Suprapubic skin (tissue), 4 donors: ENCODE measurements around the gene TOM1L2.

Experiments
- EP300 ChIP-seq: sonication (generic); formaldehyde crosslinking; IDR thresholded peaks from one replicate; pipeline ENCODE4 v1.6.1; 2017; ENCODE audit warnings: antibody characterized with exemption
- POLR2A ChIP-seq, 2 donors: fragments of 450-650 bp; IDR thresholded peaks; one replicate each; pipeline ENCODE4 v1.6.1; 2017; ENCODE audit warnings: antibody characterized with exemption in 2 of 2, mild to moderate bottlenecking in 2 of 2, moderate library complexity in 2 of 2
- POLR2AphosphoS5 ChIP-seq, 3 donors: sonication (generic); formaldehyde crosslinking; IDR thresholded peaks; one replicate each; pipeline ENCODE4 v1.6.1; 2017; ENCODE audit warnings: antibody characterized with exemption in 3 of 3
- TF ChIP-seq, protein P1 (sequence below), 2 donors: fragments of 200-600 bp in 1 of 2; fragments of 450-650 bp in 1 of 2; sonication (generic) in 1 of 2; IDR thresholded peaks; one replicate each; pipeline ENCODE4 v1.5.1; 2016 to 2019; ENCODE audit warnings: antibody characterized with exemption in 2 of 2, mild to moderate bottlenecking in 1 of 2, moderate library complexity in 1 of 2

DNA sequence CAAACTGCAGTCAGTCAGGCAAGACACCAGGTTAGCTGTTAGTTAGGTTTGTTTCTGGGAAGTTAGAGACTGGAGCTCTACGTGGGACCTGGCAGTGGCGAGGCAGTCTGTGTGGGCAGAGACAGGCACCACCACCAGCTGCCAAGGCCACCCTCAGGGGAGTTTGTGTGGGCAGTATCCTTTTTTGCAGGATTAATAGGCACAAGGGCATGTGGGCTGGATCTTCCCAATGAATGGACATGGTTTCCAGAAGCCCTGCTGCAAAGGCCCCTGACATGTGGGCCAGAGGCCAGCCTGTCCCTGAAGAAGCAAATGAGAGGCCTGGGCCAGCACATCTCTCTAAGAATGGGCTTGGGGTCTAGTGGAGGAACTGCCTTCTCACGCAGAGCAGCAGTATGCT lies 116.2 kb downstream of the TOM1L2 start:
- TF ChIP-seq, protein P1, sequence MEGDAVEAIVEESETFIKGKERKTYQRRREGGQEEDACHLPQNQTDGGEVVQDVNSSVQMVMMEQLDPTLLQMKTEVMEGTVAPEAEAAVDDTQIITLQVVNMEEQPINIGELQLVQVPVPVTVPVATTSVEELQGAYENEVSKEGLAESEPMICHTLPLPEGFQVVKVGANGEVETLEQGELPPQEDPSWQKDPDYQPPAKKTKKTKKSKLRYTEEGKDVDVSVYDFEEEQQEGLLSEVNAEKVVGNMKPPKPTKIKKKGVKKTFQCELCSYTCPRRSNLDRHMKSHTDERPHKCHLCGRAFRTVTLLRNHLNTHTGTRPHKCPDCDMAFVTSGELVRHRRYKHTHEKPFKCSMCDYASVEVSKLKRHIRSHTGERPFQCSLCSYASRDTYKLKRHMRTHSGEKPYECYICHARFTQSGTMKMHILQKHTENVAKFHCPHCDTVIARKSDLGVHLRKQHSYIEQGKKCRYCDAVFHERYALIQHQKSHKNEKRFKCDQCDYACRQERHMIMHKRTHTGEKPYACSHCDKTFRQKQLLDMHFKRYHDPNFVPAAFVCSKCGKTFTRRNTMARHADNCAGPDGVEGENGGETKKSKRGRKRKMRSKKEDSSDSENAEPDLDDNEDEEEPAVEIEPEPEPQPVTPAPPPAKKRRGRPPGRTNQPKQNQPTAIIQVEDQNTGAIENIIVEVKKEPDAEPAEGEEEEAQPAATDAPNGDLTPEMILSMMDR (IDR thresholded peaks at IDR 0.05), result no peak
- TF ChIP-seq POLR2AphosphoS5 (IDR thresholded peaks at IDR 0.05), result no peak
- no peak for TF ChIP-seq POLR2A (IDR thresholded peaks at IDR 0.05)
- no peak for TF ChIP-seq EP300
